ENCODE measurements around the gene MBP. TPM values are rescaled to one million over a fixed set of nuclear protein-coding genes. Genes with fewer than 3 reads are reported as not detected.

MBP gene
- total RNA-seq, 2 experiments from 2014 or later: 13.5 to 28.9 TPM

DNA sequence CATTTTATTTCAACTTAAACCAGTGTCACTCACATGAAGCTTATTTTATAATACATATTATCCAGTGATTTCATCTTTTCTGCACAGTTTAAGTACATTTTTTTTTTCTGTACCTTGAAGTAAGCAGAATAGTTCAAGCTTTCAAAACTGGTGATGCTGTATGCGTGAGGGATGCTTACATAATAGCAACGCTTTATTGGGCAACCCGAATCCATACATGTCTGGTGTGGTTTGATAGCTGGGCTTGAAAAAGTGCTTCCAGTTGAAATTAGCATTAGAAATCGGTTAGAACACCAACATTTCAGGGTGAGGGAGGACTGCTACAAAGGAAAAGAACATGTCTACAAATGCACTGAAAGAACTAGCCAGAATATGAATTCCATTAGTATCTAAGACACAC is 117.4 kb downstream of the MBP start:
- ChIA-PET CTCF (ENCODE audit: unreplicated experiment) (interaction anchor here (0.7 kb wide), 1 partner anchor 39 kb away, joined by 3 read pairs; no protein-coding TSS in a partner anchor), POLR2A (no interaction called here)
- Histone ChIP-seq H3K4me3 (ENCODE audit: low read depth, low read length, poor library complexity, severe bottlenecking) (no peak overlapping the region), H3K4me1 (ENCODE audit: insufficient read depth, low read length, poor library complexity, severe bottlenecking) (no peaks in the 10 kb centered on the region), H3K27ac (ENCODE audit: low read depth, low read length, poor library complexity, severe bottlenecking) (no peak overlapping the region), H4K20me1 (ENCODE audit: insufficient read depth, low read length) (no peaks in the 10 kb centered on the region), H3K4me2 (ENCODE audit: low read length) (no peak overlapping the region), H3K9me3 (ENCODE audit: low read length) (no peaks in the 10 kb centered on the region), H2AFZ (ENCODE audit: low read length) (no peak overlapping the region), H3K36me3 (ENCODE audit: insufficient read depth, low read length) (no peaks in the 10 kb centered on the region), H3K9me2 (ENCODE audit: insufficient read depth, low read length) (no peaks in the 10 kb centered on the region), H3K79me2 (ENCODE audit: insufficient read depth, low read depth, low read length) (no peaks in the 10 kb centered on the region)
- no peak for TF ChIP-seq EZH2phosphoT487 (IDR thresholded peaks at IDR 0.05; ENCODE audit: borderline replicate concordance, low read depth, low read length)
- TF ChIP-seq, protein P1, sequence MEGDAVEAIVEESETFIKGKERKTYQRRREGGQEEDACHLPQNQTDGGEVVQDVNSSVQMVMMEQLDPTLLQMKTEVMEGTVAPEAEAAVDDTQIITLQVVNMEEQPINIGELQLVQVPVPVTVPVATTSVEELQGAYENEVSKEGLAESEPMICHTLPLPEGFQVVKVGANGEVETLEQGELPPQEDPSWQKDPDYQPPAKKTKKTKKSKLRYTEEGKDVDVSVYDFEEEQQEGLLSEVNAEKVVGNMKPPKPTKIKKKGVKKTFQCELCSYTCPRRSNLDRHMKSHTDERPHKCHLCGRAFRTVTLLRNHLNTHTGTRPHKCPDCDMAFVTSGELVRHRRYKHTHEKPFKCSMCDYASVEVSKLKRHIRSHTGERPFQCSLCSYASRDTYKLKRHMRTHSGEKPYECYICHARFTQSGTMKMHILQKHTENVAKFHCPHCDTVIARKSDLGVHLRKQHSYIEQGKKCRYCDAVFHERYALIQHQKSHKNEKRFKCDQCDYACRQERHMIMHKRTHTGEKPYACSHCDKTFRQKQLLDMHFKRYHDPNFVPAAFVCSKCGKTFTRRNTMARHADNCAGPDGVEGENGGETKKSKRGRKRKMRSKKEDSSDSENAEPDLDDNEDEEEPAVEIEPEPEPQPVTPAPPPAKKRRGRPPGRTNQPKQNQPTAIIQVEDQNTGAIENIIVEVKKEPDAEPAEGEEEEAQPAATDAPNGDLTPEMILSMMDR (conservative IDR thresholded peaks at IDR 0.05; ENCODE audit: low read length): no peak
- DNase-seq (ENCODE audit: low spot score): no peak
- intact Hi-C loops (cut with micrococcal nuclease; ENCODE audit: unreplicated experiment): no loop called here
- BruUV-seq (replicated peaks): no TSS peak

DNA sequence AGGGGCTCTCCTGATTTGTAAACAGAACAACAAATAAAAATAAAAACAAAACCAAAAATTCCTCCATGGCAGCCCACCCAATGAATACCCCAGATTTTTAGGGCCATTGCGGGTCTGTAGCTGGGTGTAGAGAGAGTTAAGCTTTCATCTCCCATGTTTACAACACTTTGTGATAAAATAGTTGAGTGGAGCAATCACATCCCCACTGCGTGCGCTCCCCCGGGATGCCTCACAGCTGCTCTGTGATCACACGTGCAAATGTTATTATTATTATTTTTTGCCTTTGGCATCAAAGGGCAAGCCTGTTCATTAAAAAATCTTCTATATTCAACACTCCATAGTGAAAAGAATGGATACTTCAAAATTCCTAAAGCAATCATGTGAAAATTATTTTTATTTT is 118.0 kb downstream of the MBP start:
- CTCF ChIA-PET (ENCODE audit: unreplicated experiment): no interaction called here
- no peak overlapping the region for H2AFZ ChIP-seq (ENCODE audit: low read length)
- intact Hi-C loops (cut with micrococcal nuclease; ENCODE audit: unreplicated experiment): no loop called here
- H3K79me2 ChIP-seq (ENCODE audit: insufficient read depth, low read depth, low read length): no peaks in the 10 kb centered on the region
- no peak overlapping the region for H3K4me3 ChIP-seq (ENCODE audit: low read depth, low read length, poor library complexity, severe bottlenecking)
- no peak overlapping the region for H3K27ac ChIP-seq (ENCODE audit: low read depth, low read length, poor library complexity, severe bottlenecking)
- H3K4me2 ChIP-seq (ENCODE audit: low read length): no peak overlapping the region
- no peaks in the 10 kb centered on the region for H3K9me2 ChIP-seq (ENCODE audit: insufficient read depth, low read length)
- no peaks in the 10 kb centered on the region for H3K36me3 ChIP-seq (ENCODE audit: insufficient read depth, low read length)
- H3K9me3 ChIP-seq (ENCODE audit: low read length): no peaks in the 10 kb centered on the region
- H4K20me1 ChIP-seq (ENCODE audit: insufficient read depth, low read length): no peaks in the 10 kb centered on the region
- TF ChIP-seq, protein P1 (conservative IDR thresholded peaks at IDR 0.05; ENCODE audit: low read length): no peak
- no peak for TF ChIP-seq EZH2phosphoT487 (IDR thresholded peaks at IDR 0.05; ENCODE audit: borderline replicate concordance, low read depth, low read length)
- no TSS peak for BruUV-seq (replicated peaks)
- no peaks in the 10 kb centered on the region for H3K4me1 ChIP-seq (ENCODE audit: insufficient read depth, low read length, poor library complexity, severe bottlenecking)
- no peak for DNase-seq (ENCODE audit: low spot score)
- POLR2A ChIA-PET: no interaction called here

- no peak for TF ChIP-seq EZH2phosphoT487 (IDR thresholded peaks at IDR 0.05; ENCODE audit: borderline replicate concordance, low read depth, low read length)
- TF ChIP-seq, protein P1 (conservative IDR thresholded peaks at IDR 0.05; ENCODE audit: low read length): no peak
- BruUV-seq (replicated peaks): no TSS peak
- Histone ChIP-seq H3K9me3 (ENCODE audit: low read length) (no peaks in the 10 kb centered on the region), H3K4me3 (ENCODE audit: low read depth, low read length, poor library complexity, severe bottlenecking) (no peak overlapping the region), H3K4me2 (ENCODE audit: low read length) (no peak overlapping the region), H3K9me2 (ENCODE audit: insufficient read depth, low read length) (no peaks in the 10 kb centered on the region), H3K79me2 (ENCODE audit: insufficient read depth, low read depth, low read length) (no peaks in the 10 kb centered on the region), H2AFZ (ENCODE audit: low read length) (no peak overlapping the region), H3K27ac (ENCODE audit: low read depth, low read length, poor library complexity, severe bottlenecking) (no peak overlapping the region), H3K36me3 (ENCODE audit: insufficient read depth, low read length) (no peaks in the 10 kb centered on the region), H4K20me1 (ENCODE audit: insufficient read depth, low read length) (no peaks in the 10 kb centered on the region), H3K4me1 (ENCODE audit: insufficient read depth, low read length, poor library complexity, severe bottlenecking) (no peaks in the 10 kb centered on the region)
- no peak for DNase-seq (ENCODE audit: low spot score)
- intact Hi-C loops (cut with micrococcal nuclease; ENCODE audit: unreplicated experiment): no loop called here
- ChIA-PET CTCF (ENCODE audit: unreplicated experiment) (no interaction called here), POLR2A (no interaction called here)
These were observed 118.6 kb downstream of the MBP start for GRCh38 chr18:77013811-77014521.

Data from OCI-LY7 (cell line).